Vagina (tissue), 2 donors: ENCODE data around the gene OR2T11.

ENCODE experiments used
- POLR2A ChIP-seq, 2 donors: fragments of 450-650 bp; IDR thresholded peaks; one replicate each; pipeline ENCODE4 v1.6.1; 2017; ENCODE audit warnings: antibody characterized with exemption in 2 of 2, mild to moderate bottlenecking in 2 of 2, moderate library complexity in 2 of 2
- POLR2AphosphoS5 ChIP-seq, 2 donors: sonication (generic); formaldehyde crosslinking; IDR thresholded peaks; one replicate each; pipeline ENCODE4 v1.9.0; 2017; ENCODE audit warnings: antibody characterized with exemption in 2 of 2, mild to moderate bottlenecking in 2 of 2, low read depth in 1 of 2; ENCODE audit not compliant: insufficient read depth in 1 of 2

DNA sequence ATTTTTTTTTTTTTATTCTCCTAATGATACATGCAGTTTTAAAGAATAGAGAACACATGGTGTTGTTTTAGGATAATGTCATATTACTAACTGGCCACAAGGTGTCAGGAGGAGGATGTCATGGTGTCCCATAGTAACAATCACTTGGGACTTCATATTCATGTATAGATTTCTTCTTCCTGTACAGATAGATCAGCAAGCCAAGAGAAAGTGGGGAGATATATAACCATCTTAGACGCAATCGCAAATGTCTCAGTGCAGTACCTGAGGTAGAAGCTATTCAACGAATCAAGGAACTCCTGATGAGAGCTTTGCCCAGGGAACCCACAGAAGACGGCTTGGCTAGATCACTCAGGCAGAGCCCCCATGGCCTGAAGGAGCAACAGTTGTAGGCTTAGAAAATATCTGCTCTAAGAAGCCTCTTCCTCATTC is 12.3 kb downstream of the OR2T11 start:
- TF ChIP-seq POLR2A (IDR thresholded peaks at IDR 0.05) (no peak), POLR2AphosphoS5 (IDR thresholded peaks at IDR 0.05; ENCODE audit: insufficient read depth in 1 of 2, low read depth in 1 of 2) (no peak)
